Measurements from ENCODE around the gene CRP. TPM values are rescaled to one million over a fixed set of nuclear protein-coding genes. Genes with fewer than 3 reads are reported as not detected.

Gene CRP
- total and polyA plus RNA-seq, 2 of the 13 experiments (the other 11 are each of a cell fraction or from before 2014, with no cell fraction given), result not detected

DNA sequence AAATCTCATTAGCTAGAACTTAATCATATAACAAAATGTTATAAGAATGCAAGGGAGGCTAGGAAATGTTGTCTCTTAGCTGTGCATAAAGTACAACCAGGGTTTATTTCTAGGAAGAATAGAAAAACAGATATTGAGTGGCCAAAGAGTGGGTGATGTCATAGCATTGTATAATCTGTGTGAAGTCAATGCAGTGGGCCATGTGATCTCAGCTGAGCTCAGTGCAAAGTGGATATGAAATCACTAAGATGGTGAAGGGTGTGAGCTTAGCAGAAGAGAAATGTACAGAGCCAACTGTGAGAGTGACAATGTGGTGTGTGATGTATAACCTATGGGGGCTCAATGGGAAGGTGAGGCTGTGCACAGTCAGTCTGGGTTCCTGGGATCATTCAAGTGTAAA lies 36.6 kb upstream of the CRP start:
- no TSS peak for BruUV-seq (replicated peaks)
- ChIA-PET CTCF (ENCODE audit: low intra/inter-chr PET ratio, low total read pairs) (no interaction called here), POLR2A (no interaction called here)
- H3K27ac ChIP-seq (ENCODE audit: extremely low read length, insufficient read depth, low read length), result no peak overlapping the region
- FAIRE-seq (no peak), ATAC-seq (no peak), DNase-seq (ENCODE audit: low spot score) (no peak)
- H2AFZ ChIP-seq (ENCODE audit: low read length), result no peak overlapping the region
- no peak overlapping the region for H3K9ac ChIP-seq (ENCODE audit: insufficient read depth, low read depth, low read length)
- H3K4me3 ChIP-seq (replicated peaks in 1 of 3; ENCODE audit: insufficient read depth in 1 of 3, low read depth in 2 of 3, low read length in 3 of 3), result no peak overlapping the region
- no peaks in the 10 kb centered on the region for H3K36me3 ChIP-seq (replicated peaks in 1 of 2; ENCODE audit: control insufficient read depth in 1 of 2, insufficient read depth in 2 of 2, low read length in 2 of 2)
- no peaks in the 10 kb centered on the region for H3K79me2 ChIP-seq (ENCODE audit: insufficient read depth, low read length)
- intact Hi-C loops (cut with micrococcal nuclease; ENCODE audit: unreplicated experiment) (no loop called here), in situ Hi-C loops (cut with HindIII; ENCODE audit: extremely low pct_ligation_motif_present, low pct_unique_long_range_greater_than_20kb) (no loop called here)
- H3K9me3 ChIP-seq (ENCODE audit: low read length), result no peaks in the 10 kb centered on the region
- no peaks in the 10 kb centered on the region for H4K20me1 ChIP-seq (ENCODE audit: insufficient read depth, low read length)
- no peaks in the 10 kb centered on the region for H3K27me3 ChIP-seq (ENCODE audit: control insufficient read depth in 1 of 2, insufficient read depth in 2 of 2, low read length in 2 of 2)
- H3K4me1 ChIP-seq (ENCODE audit: insufficient read depth, low read length), result no peaks in the 10 kb centered on the region
- H3K4me2 ChIP-seq (ENCODE audit: low read depth, low read length), result no peak overlapping the region
- no peak for TF ChIP-seq ZNF124 (CRISPR knock-in tag; IDR thresholded peaks at IDR 0.05)
- no peak for TF ChIP-seq TCF7L2 (IDR thresholded peaks at IDR 0.05; ENCODE audit: low read depth, low read length)
- no peak for TF ChIP-seq ZNF737 (CRISPR knock-in tag; IDR thresholded peaks at IDR 0.05; ENCODE audit: borderline replicate concordance)
- no peak for TF ChIP-seq DMAP1 (CRISPR knock-in tag; IDR thresholded peaks at IDR 0.05)
- no peak for TF ChIP-seq KDM2A (CRISPR knock-in tag; IDR thresholded peaks at IDR 0.05; ENCODE audit: borderline replicate concordance, low read depth)
- no peak for TF ChIP-seq ZFP37 (CRISPR knock-in tag; IDR thresholded peaks at IDR 0.05; ENCODE audit: borderline replicate concordance)
- TF ChIP-seq RBM22 (optimal IDR thresholded peaks at IDR 0.05; ENCODE audit: low read length), result no peak
- TF ChIP-seq SCMH1 (CRISPR knock-in tag; IDR thresholded peaks at IDR 0.05; ENCODE audit: borderline replicate concordance), result no peak
- TF ChIP-seq MATR3 (CRISPR knock-in tag; IDR thresholded peaks at IDR 0.05), result no peak
- TF ChIP-seq, protein P1, sequence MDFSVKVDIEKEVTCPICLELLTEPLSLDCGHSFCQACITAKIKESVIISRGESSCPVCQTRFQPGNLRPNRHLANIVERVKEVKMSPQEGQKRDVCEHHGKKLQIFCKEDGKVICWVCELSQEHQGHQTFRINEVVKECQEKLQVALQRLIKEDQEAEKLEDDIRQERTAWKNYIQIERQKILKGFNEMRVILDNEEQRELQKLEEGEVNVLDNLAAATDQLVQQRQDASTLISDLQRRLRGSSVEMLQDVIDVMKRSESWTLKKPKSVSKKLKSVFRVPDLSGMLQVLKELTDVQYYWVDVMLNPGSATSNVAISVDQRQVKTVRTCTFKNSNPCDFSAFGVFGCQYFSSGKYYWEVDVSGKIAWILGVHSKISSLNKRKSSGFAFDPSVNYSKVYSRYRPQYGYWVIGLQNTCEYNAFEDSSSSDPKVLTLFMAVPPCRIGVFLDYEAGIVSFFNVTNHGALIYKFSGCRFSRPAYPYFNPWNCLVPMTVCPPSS (IDR thresholded peaks at IDR 0.05), result no peak
- no peak for TF ChIP-seq PHB2 (IDR thresholded peaks at IDR 0.05; ENCODE audit: partially characterized antibody)
- no peak for TF ChIP-seq HMG20A (CRISPR knock-in tag; IDR thresholded peaks at IDR 0.05; ENCODE audit: borderline replicate concordance)
- no peak for TF ChIP-seq KMT2A (CRISPR knock-in tag; IDR thresholded peaks at IDR 0.05)
- TF ChIP-seq ZNF143 (CRISPR knock-in tag; IDR thresholded peaks at IDR 0.05), result no peak
- no peak for TF ChIP-seq PRMT3 (CRISPR knock-in tag; IDR thresholded peaks at IDR 0.05; ENCODE audit: borderline replicate concordance, low read depth)
- TF ChIP-seq ZNF616 (CRISPR knock-in tag; IDR thresholded peaks at IDR 0.05; ENCODE audit: low read depth), result no peak
- no peak for TF ChIP-seq CREM (IDR thresholded peaks at IDR 0.05)
- no peak for TF ChIP-seq CREM (CRISPR knock-in tag; IDR thresholded peaks at IDR 0.05)
- TF ChIP-seq, protein P2, sequence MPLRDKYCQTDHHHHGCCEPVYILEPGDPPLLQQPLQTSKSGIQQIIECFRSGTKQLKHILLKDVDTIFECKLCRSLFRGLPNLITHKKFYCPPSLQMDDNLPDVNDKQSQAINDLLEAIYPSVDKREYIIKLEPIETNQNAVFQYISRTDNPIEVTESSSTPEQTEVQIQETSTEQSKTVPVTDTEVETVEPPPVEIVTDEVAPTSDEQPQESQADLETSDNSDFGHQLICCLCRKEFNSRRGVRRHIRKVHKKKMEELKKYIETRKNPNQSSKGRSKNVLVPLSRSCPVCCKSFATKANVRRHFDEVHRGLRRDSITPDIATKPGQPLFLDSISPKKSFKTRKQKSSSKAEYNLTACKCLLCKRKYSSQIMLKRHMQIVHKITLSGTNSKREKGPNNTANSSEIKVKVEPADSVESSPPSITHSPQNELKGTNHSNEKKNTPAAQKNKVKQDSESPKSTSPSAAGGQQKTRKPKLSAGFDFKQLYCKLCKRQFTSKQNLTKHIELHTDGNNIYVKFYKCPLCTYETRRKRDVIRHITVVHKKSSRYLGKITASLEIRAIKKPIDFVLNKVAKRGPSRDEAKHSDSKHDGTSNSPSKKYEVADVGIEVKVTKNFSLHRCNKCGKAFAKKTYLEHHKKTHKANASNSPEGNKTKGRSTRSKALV (CRISPR knock-in tag; IDR thresholded peaks at IDR 0.05), result no peak

Data from HepG2 (cell line).